HUES64 (cell line): ENCODE results near the gene LGALS4.
"Not testable (repeated sequence)": the region's sequence is repeated elsewhere in the genome, so short reads cannot be mapped to it uniquely, and the experiment has no call there.

Source experiments
- H3K27ac ChIP-seq: 2 replicates; pipeline ENCODE4 v1.7.0; 2013; ENCODE audit warnings: low read depth, low read length, inconsistent platforms
- H3K27me3 ChIP-seq: 2 replicates; pipeline ENCODE4 v1.6.1; 2013; ENCODE audit warnings: mild to moderate bottlenecking, low read length; ENCODE audit not compliant: insufficient read depth
- H3K36me3 ChIP-seq: 2 replicates; pipeline ENCODE4 v1.6.1; 2013; ENCODE audit warnings: mild to moderate bottlenecking, low read length; ENCODE audit not compliant: insufficient read depth
- H3K4me1 ChIP-seq: 2 replicates; pipeline ENCODE4 v1.6.1; 2013; ENCODE audit warnings: mild to moderate bottlenecking, low read length, moderate library complexity; ENCODE audit not compliant: insufficient read depth
- H3K4me3 ChIP-seq: 2 replicates; pipeline ENCODE4 v1.5.1; 2013; ENCODE audit warnings: mild to moderate bottlenecking, low read length, moderate library complexity
- H3K9ac ChIP-seq: 2 replicates; pipeline ENCODE4 v1.6.1; 2013; ENCODE audit warnings: mild to moderate bottlenecking, low read depth, low read length
- H3K9me3 ChIP-seq: 2 replicates; pipeline ENCODE4 v1.6.1; 2013; ENCODE audit warnings: low read depth, low read length; ENCODE audit not compliant: insufficient read depth
- WGBS: fragments of 150-250, 120-280 bp; methylation state at CpG from one replicate; pipeline ENCODE4 v1.1.7; 2013; ENCODE audit warnings: missing lambda C conversion rate; 5-methylcytosine and 5-hydroxymethylcytosine counted together

LGALS4 gene

GRCh38 chr19:38791451-38792064 lies 21.2 kb downstream of the LGALS4 start:
- not testable (repeated sequence) for H3K4me1 ChIP-seq, H3K27ac ChIP-seq, H3K36me3 ChIP-seq, H3K9me3 ChIP-seq, H3K9ac ChIP-seq, H3K27me3 ChIP-seq
- H3K4me3 ChIP-seq: 0 out of 2 replicates have a peak overlapping the region, but pooled peaks have one; percentile 32
- WGBS: no CpG with 5 or more reads among the region's 40 CpGs

GRCh38 chr19:38790507-38791403 lies 22.0 kb downstream of the LGALS4 start:
- not testable (repeated sequence) for H3K9ac ChIP-seq, H3K27me3 ChIP-seq, H3K4me1 ChIP-seq, H3K9me3 ChIP-seq, H3K27ac ChIP-seq, H3K36me3 ChIP-seq
- 0 out of 2 replicates have a peak overlapping the region, but pooled peaks have one; percentile 32 for H3K4me3 ChIP-seq
- 70% methylated on average over 13 of the region's 49 CpGs for WGBS

GRCh38 chr19:38788478-38789243 lies 24.1 kb downstream of the LGALS4 start, which contains the start of gene LGALS7B:
LGALS7B (plus strand) TSS chr19:38789200; CDS start chr19:38789227, 27 bp downstream.
- Histone ChIP-seq H3K4me1 (no peaks in the 10 kb centered on the region), H3K27ac (no peak within 1 kb of the TSS), H3K9ac (no peak within 1 kb of the TSS), H3K36me3 (no peaks in the 10 kb centered on the region), H3K9me3 (no peaks in the 10 kb centered on the region), H3K27me3 (no peaks in the 10 kb centered on the region), H3K4me3 (no peak within 1 kb of the TSS)
- WGBS: 76% methylated on average over 10 of the region's 17 CpGs

- no peaks in the 10 kb centered on the region for H3K27me3 ChIP-seq
- no peaks in the 10 kb centered on the region for H3K36me3 ChIP-seq
- no peak overlapping the region for H3K9ac ChIP-seq
- H3K4me1 ChIP-seq: no peaks in the 10 kb centered on the region
- 89% methylated on average over 11 of the region's 11 CpGs for WGBS
- no peak overlapping the region for H3K27ac ChIP-seq
- no peak overlapping the region for H3K4me3 ChIP-seq
- H3K9me3 ChIP-seq: no peaks in the 10 kb centered on the region
Observed at GRCh38 chr19:38786572-38787265, 26.0 kb downstream of the LGALS4 start.

GRCh38 chr19:38786061-38786460 lies 26.7 kb downstream of the LGALS4 start:
- H3K9me3 ChIP-seq, H3K36me3 ChIP-seq, H3K4me1 ChIP-seq, H3K27me3 ChIP-seq, H3K9ac ChIP-seq, H3K4me3 ChIP-seq, H3K27ac ChIP-seq: not testable (repeated sequence)
- WGBS: 83% methylated on average over 3 of the region's 3 CpGs

DNA sequence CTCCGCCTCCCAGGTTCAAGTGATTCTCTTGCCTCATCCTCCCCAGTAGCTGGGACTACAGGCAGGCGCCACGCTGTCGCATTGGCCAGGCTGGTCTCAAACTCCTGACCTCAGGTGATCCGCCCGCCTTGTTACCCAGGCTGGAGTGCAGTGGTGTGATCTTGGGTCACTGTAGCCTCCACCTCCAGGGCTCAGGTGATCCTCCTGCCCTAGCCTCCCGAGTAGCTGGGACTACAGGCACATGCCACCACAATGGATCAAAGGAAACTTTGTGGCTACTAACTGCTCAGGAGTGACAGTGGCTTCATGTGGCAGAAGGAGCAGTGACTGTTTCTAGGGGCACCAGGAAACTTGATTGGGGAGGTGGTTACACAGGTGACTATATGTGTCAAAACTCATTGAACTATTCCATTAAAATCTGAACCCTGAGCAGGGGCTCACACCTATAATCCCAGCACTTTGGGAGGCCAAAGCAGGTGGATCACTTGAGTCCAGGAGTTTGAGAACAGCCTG lies 27.5 kb downstream of the LGALS4 start:
- no peak overlapping the region for H3K4me3 ChIP-seq
- no peaks in the 10 kb centered on the region for H3K9me3 ChIP-seq
- no peaks in the 10 kb centered on the region for H3K36me3 ChIP-seq
- no peaks in the 10 kb centered on the region for H3K4me1 ChIP-seq
- H3K27me3 ChIP-seq: no peaks in the 10 kb centered on the region
- H3K9ac ChIP-seq: no peak overlapping the region
- H3K27ac ChIP-seq: no peak overlapping the region
- WGBS: 95% methylated on average over 7 of the region's 7 CpGs

GRCh38 chr19:38784224-38784623 lies 28.5 kb downstream of the LGALS4 start:
- no peaks in the 10 kb centered on the region for H3K36me3 ChIP-seq
- H3K4me1 ChIP-seq: no peaks in the 10 kb centered on the region
- no peak overlapping the region for H3K4me3 ChIP-seq
- no peaks in the 10 kb centered on the region for H3K9me3 ChIP-seq
- no peak overlapping the region for H3K27ac ChIP-seq
- H3K9ac ChIP-seq: no peak overlapping the region
- H3K27me3 ChIP-seq: no peaks in the 10 kb centered on the region
- 91% methylated on average over 3 of the region's 3 CpGs for WGBS

- H3K4me1 ChIP-seq, H3K4me3 ChIP-seq, H3K36me3 ChIP-seq, H3K27me3 ChIP-seq, H3K9me3 ChIP-seq, H3K27ac ChIP-seq, H3K9ac ChIP-seq: not testable (repeated sequence)
- WGBS: 93% methylated on average over 12 of the region's 13 CpGs
Observed at GRCh38 chr19:38782212-38782611, 30.5 kb downstream of the LGALS4 start.

DNA sequence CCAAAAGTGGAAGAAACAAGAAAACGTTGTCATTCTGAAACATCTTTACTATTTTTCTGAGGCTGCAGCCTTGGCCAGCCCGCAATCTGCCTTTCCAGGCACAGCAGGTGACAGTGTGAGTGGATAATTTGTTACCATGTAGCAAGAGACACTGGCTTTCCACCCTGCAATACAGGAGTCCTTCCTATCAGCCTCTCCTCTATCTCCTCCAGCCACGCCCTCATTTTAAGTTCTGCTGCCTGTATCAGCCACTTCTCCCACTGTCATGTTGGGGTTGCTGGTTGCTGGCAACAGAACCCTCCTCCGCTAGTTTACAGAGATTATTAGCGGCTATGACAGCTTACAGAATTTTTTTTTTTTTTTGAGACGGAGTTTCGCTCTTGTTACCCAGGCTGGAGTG lies 31.7 kb downstream of the LGALS4 start:
- no peak overlapping the region for H3K27ac ChIP-seq
- WGBS: 86% methylated on average over 7 of the region's 7 CpGs

GRCh38 chr19:38780443-38780842 lies 32.3 kb downstream of the LGALS4 start:
- no peaks in the 10 kb centered on the region for H3K36me3 ChIP-seq
- no peaks in the 10 kb centered on the region for H3K9me3 ChIP-seq
- no peaks in the 10 kb centered on the region for H3K27me3 ChIP-seq
- no peak overlapping the region for H3K4me3 ChIP-seq
- WGBS: 93% methylated on average over 7 of the region's 7 CpGs
- H3K9ac ChIP-seq: no peak overlapping the region
- H3K4me1 ChIP-seq: no peaks in the 10 kb centered on the region
- no peak overlapping the region for H3K27ac ChIP-seq

More for the DNA sequence above, 31.7 kb downstream of the LGALS4 start:
- no peaks in the 10 kb centered on the region for H3K9me3 ChIP-seq
- no peak overlapping the region for H3K9ac ChIP-seq
- H3K27me3 ChIP-seq: no peaks in the 10 kb centered on the region
- H3K4me3 ChIP-seq: no peak overlapping the region
- H3K36me3 ChIP-seq: no peaks in the 10 kb centered on the region
- H3K4me1 ChIP-seq: no peaks in the 10 kb centered on the region
